Activated T-helper 2 cell treated with anti-CD3 and anti-CD28 coated beads, Interferon-gamma antibody, Interleukin-2, Interleukin-4, amounts not matched to agents 10 μg/mL and 5 μg/mL and 100 μg/mL, durations not matched to agents 14 hours and 24 hours and 36 hours (primary cell): ENCODE results near the gene MS4A8. TPM values are rescaled to one million over a fixed set of nuclear protein-coding genes. Genes with fewer than 3 reads are reported as not detected.
"Not testable (repeated sequence)": the region's sequence is repeated elsewhere in the genome, so short reads cannot be mapped to it uniquely, and the experiment has no call there.

Source experiments
- DNase-seq: peaks from one replicate; pipeline ENCODE4 v3.0.0; 2021; ENCODE audit warnings: low spot score
- H3K27ac Mint-ChIP-seq: one replicate; pipeline ENCODE4 v1.8.0; 2021; ENCODE audit warnings: mixed read lengths
- H3K27me3 Mint-ChIP-seq: one replicate; pipeline ENCODE4 v1.8.0; 2021; ENCODE audit warnings: low read depth, mixed read lengths
- H3K36me3 Mint-ChIP-seq: one replicate; pipeline ENCODE4 v1.8.0; 2021; ENCODE audit warnings: low read depth, mixed read lengths
- H3K4me1 Mint-ChIP-seq: one replicate; pipeline ENCODE4 v1.8.0; 2021; ENCODE audit warnings: low read depth, mixed read lengths
- H3K4me3 Mint-ChIP-seq: one replicate; pipeline ENCODE4 v1.8.0; 2021; ENCODE audit warnings: low read depth, mild to moderate bottlenecking, moderate library complexity, mixed read lengths
- H3K9me3 Mint-ChIP-seq: one replicate; pipeline ENCODE4 v1.8.0; 2021; ENCODE audit warnings: mixed read lengths
- intact Hi-C: fragments of 100-400 bp; cut with micrococcal nuclease; formaldehyde crosslinking; loops from one replicate; pipeline ENCODE4 v1.15.1; 2023
- total RNA-seq: library from RNA; stranded (reverse); gene quantifications from 2 replicates; pipeline ENCODE4 v1.2.3, GENCODE V29; 2022

The MS4A8 gene
- total RNA-seq, 1 donor from 2014 or later, result not detected

DNA sequence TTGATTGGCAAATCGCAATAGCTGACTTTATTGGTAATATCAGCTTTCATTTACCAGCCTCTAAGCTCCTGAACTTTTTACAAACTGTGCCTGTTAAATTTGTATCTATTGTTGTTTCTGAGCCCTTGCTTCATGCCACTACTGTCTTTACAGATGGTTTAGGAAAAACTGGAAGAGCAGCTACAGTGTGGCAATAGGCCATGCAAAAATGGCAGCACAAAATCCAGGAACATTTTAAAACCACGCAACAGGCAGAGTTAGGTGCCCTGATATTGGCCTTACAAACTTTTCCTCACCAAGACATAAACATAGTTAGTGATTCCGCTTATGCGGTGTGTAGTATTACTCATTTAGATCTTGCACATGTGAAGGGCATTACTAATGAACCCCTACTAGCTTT, 59.3 kb downstream of the MS4A8 start:
- not testable (repeated sequence) for DNase-seq

GRCh38 chr11:60759438-60760225, 60.2 kb downstream of the MS4A8 start:
- H3K27ac Mint-ChIP-seq, intact Hi-C loops, H3K4me1 Mint-ChIP-seq, H3K4me3 Mint-ChIP-seq, H3K9me3 Mint-ChIP-seq, H3K36me3 Mint-ChIP-seq, DNase-seq: not testable (repeated sequence)
- H3K27me3 Mint-ChIP-seq, result peaks cover 31% of the 10 kb centered on the region

More for the DNA sequence above, 59.3 kb downstream of the MS4A8 start:
- H3K9me3 Mint-ChIP-seq, H3K4me3 Mint-ChIP-seq, intact Hi-C loops, H3K27ac Mint-ChIP-seq, H3K36me3 Mint-ChIP-seq, H3K4me1 Mint-ChIP-seq: not testable (repeated sequence)
- peaks cover 31% of the 10 kb centered on the region for H3K27me3 Mint-ChIP-seq

- Mint-ChIP-seq H3K4me1 (peaks cover 12% of the 10 kb centered on the region), H3K27me3 (peaks cover 31% of the 10 kb centered on the region)
- intact Hi-C loops, result no loop called here
Measured at GRCh38 chr11:60761436-60762190, 62.2 kb downstream of the MS4A8 start.

DNA sequence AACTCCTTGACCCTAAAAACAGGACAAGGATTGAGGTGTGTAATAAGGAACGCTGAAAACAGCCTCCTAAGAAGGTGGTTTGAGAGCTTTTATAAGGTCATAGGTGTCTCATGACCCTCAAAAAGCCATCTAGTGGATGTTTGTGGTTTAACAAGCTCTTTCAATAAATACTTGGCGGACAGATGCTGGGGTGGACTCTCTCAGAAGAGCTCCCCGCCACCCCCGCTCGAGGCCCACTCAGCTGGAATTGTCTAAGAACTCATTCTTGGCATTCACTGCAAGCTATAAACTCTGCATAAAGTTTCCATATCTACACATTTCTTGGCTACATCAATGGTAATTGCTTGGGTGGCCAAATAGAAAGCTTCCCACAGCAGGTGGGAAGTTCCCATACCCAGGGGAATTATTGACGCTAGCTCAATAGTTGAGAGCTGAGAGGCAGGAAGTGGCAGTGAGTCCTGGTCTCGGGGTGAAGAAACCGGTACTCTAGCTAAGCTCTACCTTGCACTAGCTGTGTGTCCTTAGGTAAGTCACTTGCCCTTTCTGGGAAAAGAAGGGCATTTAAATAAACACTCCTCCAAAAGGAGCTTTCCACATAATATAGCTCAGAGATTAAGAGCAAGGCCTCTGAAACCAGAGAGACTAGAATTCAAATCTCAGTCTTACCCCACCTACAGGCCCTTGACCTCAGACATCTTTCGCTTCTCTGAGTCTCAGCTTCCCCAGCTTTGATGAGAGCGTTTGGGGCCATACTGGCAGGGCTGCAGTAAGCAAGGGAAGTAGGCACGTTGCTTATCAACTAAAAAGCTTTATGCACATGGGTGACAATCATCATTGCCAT, 63.7 kb downstream of the MS4A8 start:
- H3K4me3 Mint-ChIP-seq, result no peak overlapping the region
- H3K9me3 Mint-ChIP-seq, result no peaks in the 10 kb centered on the region
- intact Hi-C loops, result no loop called here
- H3K27ac Mint-ChIP-seq, result no peak overlapping the region
- H3K4me1 Mint-ChIP-seq, result peaks cover 12% of the 10 kb centered on the region
- H3K27me3 Mint-ChIP-seq, result peaks cover 27% of the 10 kb centered on the region
- no peaks in the 10 kb centered on the region for H3K36me3 Mint-ChIP-seq
- no peak for DNase-seq

More at GRCh38 chr11:60761436-60762190, 62.2 kb downstream of the MS4A8 start:
- Mint-ChIP-seq H3K36me3 (no peaks in the 10 kb centered on the region), H3K4me3 (no peak overlapping the region), H3K27ac (no peak overlapping the region), H3K9me3 (no peaks in the 10 kb centered on the region)
- DNase-seq, result no peak

- DNase-seq, result no peak
- Mint-ChIP-seq H3K4me1 (peaks cover 12% of the 10 kb centered on the region), H3K27me3 (peaks cover 24% of the 10 kb centered on the region), H3K4me3 (no peak overlapping the region), H3K9me3 (no peaks in the 10 kb centered on the region), H3K36me3 (no peaks in the 10 kb centered on the region), H3K27ac (no peak overlapping the region)
- intact Hi-C loops, result no loop called here
Measured at GRCh38 chr11:60763692-60764369, 64.4 kb downstream of the MS4A8 start.

DNA sequence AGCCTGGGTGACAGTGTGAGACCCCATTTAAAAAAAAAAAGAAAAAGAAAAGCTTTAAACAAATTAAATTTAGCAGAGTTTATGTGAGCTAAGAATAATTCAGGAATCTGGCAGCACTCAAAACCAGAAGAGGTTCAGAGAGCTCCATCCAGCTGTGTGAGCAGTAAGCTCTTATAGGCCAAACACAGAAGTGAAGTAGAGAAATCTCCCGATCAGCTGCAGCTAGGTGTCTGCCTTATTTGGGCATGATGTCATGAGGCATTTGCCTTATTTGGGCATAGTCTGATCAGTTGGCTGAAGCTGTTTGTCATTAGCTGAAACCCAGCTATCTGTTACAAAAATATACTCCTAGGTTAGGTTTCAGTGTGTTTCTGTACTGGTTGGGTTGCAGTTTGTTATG, 65.5 kb downstream of the MS4A8 start:
- intact Hi-C loops, result no loop called here
- H3K4me1 Mint-ChIP-seq, result peaks cover 12% of the 10 kb centered on the region
- H3K4me3 Mint-ChIP-seq, result no peak overlapping the region
- peaks cover 15% of the 10 kb centered on the region for H3K27me3 Mint-ChIP-seq
- no peaks in the 10 kb centered on the region for H3K9me3 Mint-ChIP-seq
- H3K27ac Mint-ChIP-seq, result no peak overlapping the region
- H3K36me3 Mint-ChIP-seq, result no peaks in the 10 kb centered on the region
- DNase-seq, result no peak

- Mint-ChIP-seq H3K36me3 (no peaks in the 10 kb centered on the region), H3K4me3 (no peak overlapping the region), H3K4me1 (peaks cover 12% of the 10 kb centered on the region), H3K9me3 (no peaks in the 10 kb centered on the region), H3K27ac (no peak overlapping the region), H3K27me3 (peaks cover 10% of the 10 kb centered on the region)
- DNase-seq, result no peak
- intact Hi-C loops, result no loop called here
Measured at GRCh38 chr11:60765355-60765754, 65.9 kb downstream of the MS4A8 start.

Other genes starting within 250 kb of the MS4A8 start
- gene MS4A1, start 243.8 kb upstream of the MS4A8 start, total RNA-seq, result 0.25 and 0.37 TPM in 2 replicates
- gene MS4A12, start 206.8 kb upstream of the MS4A8 start, total RNA-seq, result not detected in 2 replicates
- not detected in 2 replicates for gene MS4A13, start 184.2 kb upstream of the MS4A8 start, total RNA-seq
- gene MS4A18, start 25.1 kb downstream of the MS4A8 start, total RNA-seq, result not detected in 2 replicates
- not detected in 2 replicates for gene MS4A15, start 57.3 kb downstream of the MS4A8 start, total RNA-seq
- not detected in 2 replicates for gene MS4A10, start 85.7 kb downstream of the MS4A8 start, total RNA-seq
- 56.7 and 57.2 TPM in 2 replicates for gene CCDC86, start 142.5 kb downstream of the MS4A8 start, total RNA-seq
- 0.28 and 0.32 TPM in 2 replicates for gene PTGDR2, start 156.3 kb downstream of the MS4A8 start, total RNA-seq
- not detected in 2 replicates for gene ZP1, start 167.9 kb downstream of the MS4A8 start, total RNA-seq
- gene PRPF19, start 207.0 kb downstream of the MS4A8 start, total RNA-seq, result 170 and 182 TPM in 2 replicates
- 112 and 120 TPM in 2 replicates for gene TMEM109, start 214.5 kb downstream of the MS4A8 start, total RNA-seq
- gene TMEM132A, start 224.8 kb downstream of the MS4A8 start, total RNA-seq, result 1.1 and 1.2 TPM in 2 replicates